Activated T-cell treated with anti-CD3 and anti-CD28 coated beads, Interleukin-2, amount 50 U/mL, for 48 hours (primary cell): ENCODE results near the gene FLCN.
"Not testable (repeated sequence)": the region's sequence is repeated elsewhere in the genome, so short reads cannot be mapped to it uniquely, and the experiment has no call there.

Source experiments
- DNase-seq, 2 experiments: peaks; one replicate each; pipeline ENCODE4 v3.0.0-alpha.2; 2020

Gene FLCN

GRCh38 chr17:17206913-17207335 lies 30.0 kb downstream of the FLCN start:
- DNase-seq, result peak in 1 of 2 experiments; percentile 22

- DNase-seq, result peak; percentile 94 to 96
Measured at GRCh38 chr17:17206124-17206912, 30.6 kb downstream of the FLCN start, which contains the start of gene PLD6. Gene PLD6, minus strand, starts transcription at chr17:17206333. Its CDS starts 47 bp downstream, at chr17:17206286.

GRCh38 chr17:17205368-17206123 lies 31.4 kb downstream of the FLCN start:
- DNase-seq, result peak; percentile 72 to 81

GRCh38 chr17:17204635-17205231 lies 32.2 kb downstream of the FLCN start:
- DNase-seq, result peak in 1 of 2 experiments; percentile 30

GRCh38 chr17:17204041-17204591 lies 32.9 kb downstream of the FLCN start:
- peak in 1 of 2 experiments; percentile 26 for DNase-seq

GRCh38 chr17:17203173-17203730 lies 33.7 kb downstream of the FLCN start:
- DNase-seq, result no peak

- DNase-seq, result no peak
Measured at GRCh38 chr17:17201907-17202306, 35.1 kb downstream of the FLCN start.

- no peak for DNase-seq
Measured at GRCh38 chr17:17201271-17201670, 35.7 kb downstream of the FLCN start.

- DNase-seq, result no peak
Measured at GRCh38 chr17:17200831-17201230, 36.1 kb downstream of the FLCN start.

- DNase-seq, result no peak
Measured at GRCh38 chr17:17200311-17200710, 36.7 kb downstream of the FLCN start.

GRCh38 chr17:17198281-17198680 lies 38.7 kb downstream of the FLCN start:
- DNase-seq, result no peak

GRCh38 chr17:17196776-17197175 lies 40.2 kb downstream of the FLCN start:
- DNase-seq, result no peak

- not testable (repeated sequence) for DNase-seq
Measured at GRCh38 chr17:17195466-17195865, 41.5 kb downstream of the FLCN start.

- DNase-seq, result no peak
Measured at GRCh38 chr17:17191961-17192381, 45.0 kb downstream of the FLCN start.

GRCh38 chr17:17191346-17191792 lies 45.6 kb downstream of the FLCN start:
- no peak for DNase-seq

- no peak for DNase-seq
Measured at GRCh38 chr17:17190188-17190587, 46.8 kb downstream of the FLCN start.

- DNase-seq, result no peak
Measured at GRCh38 chr17:17189559-17189958, 47.4 kb downstream of the FLCN start.

- no peak for DNase-seq
Measured at GRCh38 chr17:17188586-17188985, 48.4 kb downstream of the FLCN start.

- DNase-seq, result no peak
Measured at GRCh38 chr17:17186551-17187505, 50.1 kb downstream of the FLCN start.

- DNase-seq, result peak; percentile 79 to 80
Measured at GRCh38 chr17:17186051-17186450, 50.9 kb downstream of the FLCN start.

- not testable (repeated sequence) for DNase-seq
Measured at GRCh38 chr17:17184985-17185757, 51.8 kb downstream of the FLCN start.
